GM21619 (cell line): Measurements from ENCODE around the gene RORC.

Experiments
- ATAC-seq: cut with Tn5 transposase; IDR thresholded peaks from one replicate; pipeline ENCODE4 v1.9.1; 2021; ENCODE audit not compliant: unreplicated experiment

The RORC gene

DNA sequence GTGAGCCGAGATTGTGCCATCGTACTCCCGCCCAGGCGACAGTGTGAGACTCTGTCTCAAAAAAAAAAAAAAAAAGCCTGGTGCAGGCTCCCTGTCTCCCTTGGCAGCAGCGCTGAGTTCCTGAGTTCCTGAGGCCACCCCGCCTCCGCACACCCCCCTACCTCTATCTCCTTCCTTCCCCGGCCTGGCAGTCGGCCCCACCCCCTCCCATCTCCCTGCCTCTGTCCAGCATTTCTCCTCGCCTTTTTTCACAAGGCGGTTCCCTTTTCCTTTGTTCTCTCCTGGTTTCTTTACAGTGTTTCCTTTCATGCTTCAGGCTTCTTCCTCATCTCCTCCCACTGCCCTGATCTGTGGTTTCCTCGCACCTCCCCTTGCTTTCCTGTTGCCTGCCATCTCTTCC, 2.7 kb downstream of the RORC start:
- no peak for ATAC-seq

DNA sequence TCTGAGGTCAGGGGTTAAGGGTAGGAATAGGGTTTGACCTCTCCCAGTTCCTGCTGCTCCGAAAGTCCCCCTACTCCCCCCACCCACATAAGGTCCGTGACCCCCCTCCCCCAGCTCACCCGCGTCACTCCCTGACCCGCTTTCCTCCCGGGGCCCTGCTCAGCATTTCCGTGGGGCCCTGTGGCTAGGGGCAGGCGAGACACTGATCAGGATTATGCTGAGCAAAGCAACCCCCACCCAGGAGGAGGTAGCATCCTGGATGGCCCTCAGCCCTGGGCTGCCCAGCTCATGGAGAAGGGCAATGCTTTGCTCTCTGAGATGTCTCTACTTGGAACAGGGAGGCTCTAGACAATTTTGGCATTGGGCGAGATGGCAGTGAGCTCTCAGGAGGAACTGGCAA, 3.7 kb downstream of the RORC start:
- ATAC-seq, result no peak

DNA sequence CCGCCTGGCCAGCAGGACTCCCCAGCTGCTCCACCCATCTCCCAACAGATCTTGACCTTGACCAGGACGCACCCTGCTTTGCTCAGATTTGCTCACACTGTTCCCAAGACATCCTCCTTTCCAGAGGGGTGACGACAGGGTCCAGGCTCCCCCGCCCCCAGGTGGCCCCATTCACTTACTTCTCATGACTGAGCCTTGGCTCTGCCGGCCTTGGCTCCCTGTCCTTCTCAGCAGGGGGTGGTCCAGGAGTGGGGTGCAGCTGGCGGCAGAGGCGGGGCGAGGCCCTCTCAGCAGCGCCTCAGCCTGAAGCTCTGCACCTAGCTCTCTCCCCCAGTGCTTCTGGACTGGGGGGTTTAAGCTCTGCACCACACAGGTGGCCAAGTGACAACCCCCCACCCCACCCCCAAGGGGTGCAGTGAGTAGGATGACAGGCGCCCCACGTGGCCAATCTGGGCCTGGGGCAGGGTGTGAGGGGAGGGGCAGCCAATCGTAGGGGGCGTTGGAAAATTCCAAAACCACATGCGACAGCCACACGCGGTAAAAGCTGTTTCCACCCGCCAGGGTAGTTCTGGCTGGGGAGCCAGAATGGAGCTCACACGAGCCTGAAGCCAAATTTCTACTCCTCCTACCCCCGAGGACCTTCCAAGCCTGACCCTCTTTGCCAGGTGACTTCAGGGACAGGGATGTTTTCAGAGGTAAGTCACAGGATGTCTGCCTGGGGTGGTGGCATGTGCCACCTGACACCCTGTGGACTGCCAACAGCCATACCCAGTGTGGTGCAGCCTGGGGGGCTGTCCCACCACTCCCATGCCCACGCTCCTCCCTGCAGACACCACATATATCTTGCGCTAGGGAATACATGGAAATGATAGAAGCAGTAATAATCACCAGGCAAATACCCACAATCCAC, 5.6 kb downstream of the RORC start:
- ATAC-seq, result no peak

DNA sequence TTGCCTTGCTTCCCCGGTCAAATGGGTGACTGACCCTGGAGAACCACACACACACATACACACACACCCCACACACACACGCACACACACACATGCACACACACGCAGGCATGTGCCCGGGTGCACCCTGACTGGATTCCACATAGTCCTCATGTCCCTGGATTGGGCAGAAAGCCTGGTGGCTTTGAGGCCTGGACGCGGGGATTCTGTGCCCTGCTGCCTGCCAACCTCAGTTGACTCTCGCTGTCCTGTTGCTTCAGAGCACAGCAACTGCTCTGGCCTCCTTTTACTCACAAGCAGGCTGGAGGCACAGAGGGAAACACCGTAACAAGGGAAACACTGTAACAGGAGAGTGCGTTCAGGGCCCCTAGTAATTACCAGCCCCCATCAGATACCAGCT, 6.4 kb downstream of the RORC start:
- no peak for ATAC-seq

DNA sequence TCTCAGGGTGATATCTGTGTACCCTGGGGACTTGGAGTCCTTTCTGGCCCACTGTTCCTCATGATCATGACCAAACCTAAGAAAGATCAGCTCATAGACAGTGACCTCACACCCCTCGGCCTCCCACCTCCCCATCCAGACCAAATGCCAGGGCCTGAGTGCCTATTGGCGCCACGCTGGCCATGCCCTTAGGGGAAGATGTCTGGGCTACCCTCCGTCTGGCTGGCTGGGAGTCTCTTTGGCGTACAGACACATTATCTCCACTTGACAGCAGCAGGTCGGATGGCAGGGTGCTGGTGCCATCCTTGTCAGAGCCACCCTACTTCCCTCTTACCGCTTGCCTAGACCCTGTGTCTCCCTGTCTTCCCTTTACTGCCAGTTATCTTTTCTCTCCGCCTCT, 8.4 kb downstream of the RORC start:
- ATAC-seq, result no peak

DNA sequence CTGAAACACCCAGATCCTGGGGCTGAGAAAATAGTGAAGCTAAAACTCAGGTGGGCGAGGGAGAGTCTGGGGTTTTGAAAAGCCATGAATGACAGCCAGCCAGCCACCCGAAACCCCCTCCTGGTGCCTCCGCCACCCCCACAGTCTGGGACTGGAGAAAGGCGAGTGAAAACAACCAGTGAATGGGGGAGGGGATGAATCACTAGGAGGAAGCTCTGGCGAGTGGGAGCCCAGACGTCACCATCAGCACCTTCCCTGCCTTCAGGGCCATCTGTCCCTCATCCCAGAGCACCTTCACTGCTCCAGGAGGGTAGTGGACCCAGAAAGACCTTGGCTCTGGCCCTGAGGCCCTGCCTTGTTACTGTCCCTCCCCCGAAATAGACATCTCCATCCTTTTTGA, 9.2 kb downstream of the RORC start:
- ATAC-seq, result no peak

DNA sequence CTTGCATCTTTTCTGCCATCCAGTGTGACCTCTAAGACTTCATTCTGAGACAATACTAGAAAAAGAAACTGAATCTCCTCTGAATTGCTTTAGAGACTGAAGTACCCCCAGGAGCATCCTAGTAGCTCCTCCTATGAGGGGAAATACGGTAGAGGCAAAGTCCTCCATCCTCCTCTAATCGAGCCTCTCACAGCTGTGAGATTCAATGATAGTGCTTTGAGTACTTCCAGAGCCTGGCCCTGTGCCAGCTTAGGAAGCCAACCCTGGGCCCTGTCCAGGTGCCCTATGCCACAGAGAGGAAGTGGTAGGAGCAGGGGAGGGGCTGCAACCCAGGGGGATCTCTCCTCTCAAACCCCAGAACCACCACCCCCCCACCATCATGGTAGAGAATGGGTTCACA, 10.7 kb downstream of the RORC start:
- ATAC-seq, result no peak

DNA sequence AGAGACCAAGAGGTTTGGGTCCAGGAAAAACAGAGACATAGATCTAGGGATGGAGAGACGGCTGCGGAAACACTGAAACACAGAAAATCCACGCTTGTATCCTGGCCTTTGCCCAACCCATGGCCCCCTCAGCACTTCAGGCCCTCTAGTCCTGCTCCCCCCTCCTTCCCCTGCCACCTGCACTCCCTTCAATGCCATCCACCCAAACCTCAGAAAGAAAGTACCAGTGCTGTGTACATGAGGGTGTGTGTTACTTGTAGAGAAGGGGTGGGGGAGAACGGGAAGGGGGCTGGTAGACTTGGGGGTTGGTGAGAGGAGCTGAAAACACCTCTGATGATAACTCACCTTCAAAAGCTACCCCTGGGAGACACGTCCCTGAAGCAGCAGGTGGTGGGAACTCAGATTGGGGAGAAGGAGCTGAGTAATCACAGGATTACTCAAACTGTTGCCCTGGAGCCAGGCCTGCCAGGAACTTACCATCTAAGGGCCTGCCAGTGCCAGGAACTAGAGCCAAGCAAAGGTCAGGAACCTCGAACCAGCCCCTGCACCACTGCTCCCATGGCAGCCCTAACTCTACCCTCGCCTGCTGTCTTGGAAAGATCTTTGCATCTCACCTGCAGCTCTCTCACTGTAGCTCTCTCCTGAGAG, 11.5 kb downstream of the RORC start:
- no peak for ATAC-seq

DNA sequence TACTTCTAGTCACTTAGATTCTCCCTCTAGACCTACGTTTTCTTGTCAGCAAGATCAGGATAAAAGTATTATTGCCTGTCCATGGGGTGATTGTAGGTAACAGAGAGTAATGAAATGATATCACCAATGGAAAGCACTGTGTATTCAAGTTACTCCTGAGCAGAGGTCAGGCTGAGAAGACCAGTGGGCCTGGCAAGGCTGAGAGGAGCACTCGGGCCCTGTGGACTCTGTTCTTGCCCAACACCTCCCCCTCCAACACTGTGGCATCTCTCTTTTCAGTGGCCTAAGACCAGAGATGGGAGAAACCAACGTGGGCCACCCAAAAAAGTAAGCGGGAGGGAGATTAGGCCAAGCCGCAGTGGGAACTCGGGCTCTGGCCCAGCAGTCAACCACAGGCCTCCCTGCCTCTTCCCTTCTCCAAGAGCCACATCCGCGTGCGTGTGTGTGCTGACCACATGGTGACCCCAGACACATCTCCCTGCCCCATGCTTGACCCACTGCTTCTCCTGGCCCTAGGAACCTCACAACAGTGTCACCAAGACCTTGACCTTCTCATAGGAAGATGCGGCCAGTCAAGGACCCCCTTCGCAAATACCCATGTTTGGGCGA, 12.3 kb downstream of the RORC start:
- no peak for ATAC-seq

DNA sequence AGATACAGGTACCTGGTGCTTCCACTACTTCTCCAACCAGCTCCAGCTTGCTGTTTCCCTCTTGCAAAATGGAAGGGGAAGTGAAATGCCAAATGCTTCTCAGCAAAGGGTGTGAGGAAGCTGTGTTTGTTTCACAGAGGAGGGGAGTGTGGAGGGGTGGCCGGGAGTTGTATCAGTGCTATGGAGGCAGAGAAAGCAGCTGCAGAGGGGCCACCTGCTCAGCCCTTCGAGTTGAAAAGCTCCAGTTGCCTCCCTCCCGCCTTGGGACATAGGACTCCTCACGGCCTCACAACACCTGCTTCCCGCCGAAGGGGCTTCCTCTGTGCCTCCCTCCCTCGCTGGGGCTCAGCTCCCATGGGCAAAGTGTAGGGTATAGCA, 14.3 kb downstream of the RORC start:
- ATAC-seq, result no peak

DNA sequence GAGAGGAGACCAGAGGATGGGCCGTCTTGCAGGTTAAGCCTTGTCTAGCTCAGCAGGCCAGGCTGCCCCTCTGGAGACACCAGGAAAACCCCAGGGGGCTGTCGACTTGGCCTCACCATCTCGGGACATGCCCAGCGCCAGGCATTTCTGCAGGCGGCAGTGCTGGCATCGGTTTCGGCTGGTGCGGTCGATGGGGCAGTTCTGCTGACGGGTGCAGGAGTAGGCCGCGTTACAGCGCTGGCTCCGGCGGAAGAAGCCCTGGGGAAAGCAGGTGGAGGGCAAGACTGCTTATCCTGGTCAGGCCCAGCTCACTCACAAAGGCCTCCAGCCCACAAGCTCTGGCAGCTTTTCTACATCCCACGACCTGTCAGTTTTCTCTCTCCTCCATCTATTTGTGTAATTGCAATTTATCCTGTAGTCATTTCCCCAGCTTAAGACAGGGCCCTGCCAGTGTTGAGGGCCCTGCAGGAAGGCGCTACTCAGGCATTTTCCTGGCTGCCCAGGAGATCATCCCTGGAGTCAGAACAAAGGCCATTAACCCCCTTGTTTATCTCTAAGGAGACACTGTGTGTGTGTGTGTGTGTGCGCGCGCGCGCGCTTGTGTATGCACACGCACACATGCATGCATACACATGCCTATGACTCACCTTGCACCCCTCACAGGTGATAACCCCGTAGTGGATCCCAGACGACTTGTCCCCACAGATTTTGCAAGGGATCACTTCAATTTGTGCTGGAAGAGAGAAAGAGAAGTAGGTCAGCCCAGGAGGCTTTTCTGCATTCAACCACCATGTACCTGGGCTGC, 14.9 kb downstream of the RORC start:
- no peak for ATAC-seq

DNA sequence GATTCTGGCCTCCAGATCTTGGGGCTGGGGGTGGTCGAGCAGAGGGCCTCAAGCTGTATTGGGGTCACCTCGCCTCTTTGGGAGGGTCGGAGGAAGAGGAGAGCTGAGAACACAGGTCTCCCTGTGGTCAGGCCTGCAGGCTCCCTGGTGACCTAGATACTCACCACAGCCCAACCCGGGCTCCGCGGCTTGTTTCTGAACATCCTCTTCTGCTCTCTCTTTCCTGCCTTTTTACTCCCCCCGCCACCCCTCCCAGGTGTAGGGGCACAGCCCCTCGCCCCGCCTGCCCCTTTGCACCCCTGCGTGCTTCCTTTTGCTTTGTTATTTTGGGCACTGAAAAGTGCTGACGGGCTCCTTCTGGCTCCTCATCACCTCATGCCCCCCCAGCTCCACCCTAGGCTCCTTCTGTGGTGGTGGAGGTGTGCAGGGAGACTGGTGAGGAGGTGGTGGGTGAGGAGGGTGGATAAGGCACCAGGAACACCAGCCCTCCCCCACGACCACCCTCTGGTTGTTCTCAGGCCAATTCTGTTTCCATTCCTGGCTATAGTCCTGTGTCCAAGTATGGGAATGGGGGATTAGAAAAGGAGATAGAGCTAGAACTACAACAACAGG, 15.8 kb downstream of the RORC start:
- ATAC-seq, result no peak

DNA sequence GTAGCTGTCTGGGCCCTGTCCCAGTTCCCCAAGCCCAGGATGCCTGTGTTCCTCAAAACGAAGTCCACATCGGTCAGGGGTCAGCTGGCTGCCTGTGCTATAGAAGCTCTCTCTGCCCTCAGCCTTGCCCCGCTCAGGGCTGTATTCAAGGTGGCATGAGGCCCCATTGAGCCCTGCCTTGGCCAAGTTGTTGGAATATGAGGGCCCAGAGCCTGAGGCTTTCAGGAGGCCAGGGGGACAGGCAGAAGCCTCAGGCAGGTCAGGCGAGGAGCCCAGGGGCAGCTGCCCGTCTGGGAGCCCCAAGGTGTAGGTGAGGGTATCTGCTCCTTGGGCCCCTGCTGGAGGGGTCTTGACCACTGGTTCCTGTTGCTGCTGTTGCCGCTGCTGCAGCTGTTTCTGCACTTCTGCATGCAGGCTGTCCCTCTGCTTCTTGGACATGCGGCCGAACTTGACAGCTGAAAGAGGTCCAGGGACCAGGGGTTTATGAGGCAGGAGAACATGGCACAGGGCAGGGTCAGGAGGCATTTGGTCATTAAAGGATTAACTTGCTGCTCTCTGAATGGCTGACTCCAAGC, 16.5 kb downstream of the RORC start:
- no peak for ATAC-seq

DNA sequence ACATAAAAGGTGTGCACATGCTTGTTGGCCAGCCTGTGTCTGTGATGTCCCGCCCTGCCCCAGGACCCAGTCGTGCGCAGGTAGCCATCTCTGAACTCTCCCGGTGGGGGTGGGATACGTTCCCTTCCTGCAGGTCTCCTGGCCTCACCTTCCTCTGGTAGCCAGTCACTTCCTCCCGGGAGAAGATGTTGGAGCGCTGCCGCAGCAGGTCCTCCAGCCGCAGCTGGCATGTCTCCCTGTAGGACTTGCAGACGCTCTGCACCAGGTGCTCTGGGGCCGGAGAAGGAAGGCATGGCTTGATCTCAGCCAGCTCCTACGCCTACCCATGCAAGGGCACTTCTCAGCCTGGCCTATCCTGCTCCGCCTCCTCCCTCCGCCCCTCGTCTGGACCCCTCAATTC, 17.2 kb downstream of the RORC start:
- no peak for ATAC-seq

DNA sequence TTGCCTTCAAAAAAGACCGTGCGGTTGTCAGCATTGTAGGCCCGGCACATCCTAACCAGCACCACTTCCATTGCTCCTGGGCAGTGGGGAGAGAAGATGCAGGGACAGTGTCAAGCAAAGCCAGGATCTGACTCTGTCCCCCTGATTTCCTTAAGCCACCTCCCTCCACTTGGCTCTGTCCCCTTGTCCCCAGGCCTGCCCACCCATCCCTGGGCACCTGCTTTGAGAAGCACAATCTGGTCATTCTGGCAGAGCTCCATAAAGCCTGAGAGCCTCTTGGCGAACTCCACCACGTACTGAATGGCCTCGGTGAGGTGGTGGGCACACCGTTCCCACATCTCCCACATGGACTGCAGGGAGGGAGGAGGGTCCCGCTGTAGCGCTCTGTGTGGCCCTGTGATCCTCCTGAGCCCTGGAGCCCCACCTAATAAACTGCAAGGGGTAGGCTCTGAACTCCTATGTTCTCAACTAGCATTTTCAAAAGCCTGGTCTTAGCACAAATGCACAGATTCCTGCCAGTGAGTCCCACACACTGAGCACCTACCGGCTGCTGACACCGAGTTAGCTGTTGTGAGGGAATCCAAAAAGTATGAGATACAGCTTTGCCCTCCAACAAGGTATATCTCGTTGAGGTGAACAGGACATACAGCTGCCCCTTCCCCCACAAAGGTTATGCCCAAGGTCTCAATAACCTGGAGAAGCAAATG, 18.2 kb downstream of the RORC start:
- no peak for ATAC-seq

DNA sequence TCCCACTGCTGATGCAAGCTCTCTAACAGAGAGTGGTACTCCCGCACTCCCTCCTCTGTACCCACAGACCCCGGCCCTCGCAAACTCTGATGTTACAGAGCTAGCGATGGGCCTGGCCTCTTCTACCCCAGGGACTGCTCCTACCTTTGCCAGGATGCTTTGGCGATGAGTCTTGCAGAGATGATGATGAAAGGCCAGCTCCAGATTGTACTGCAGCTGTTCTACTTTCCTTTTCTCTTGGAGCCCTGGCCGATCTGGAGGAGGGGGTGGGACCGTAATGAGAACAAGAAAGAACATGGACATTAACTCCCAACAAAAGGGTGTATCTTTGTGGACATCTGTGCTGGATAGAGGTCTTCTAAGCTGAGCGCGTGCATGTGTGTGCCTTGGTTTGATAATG, 20.4 kb downstream of the RORC start:
- no peak for ATAC-seq

DNA sequence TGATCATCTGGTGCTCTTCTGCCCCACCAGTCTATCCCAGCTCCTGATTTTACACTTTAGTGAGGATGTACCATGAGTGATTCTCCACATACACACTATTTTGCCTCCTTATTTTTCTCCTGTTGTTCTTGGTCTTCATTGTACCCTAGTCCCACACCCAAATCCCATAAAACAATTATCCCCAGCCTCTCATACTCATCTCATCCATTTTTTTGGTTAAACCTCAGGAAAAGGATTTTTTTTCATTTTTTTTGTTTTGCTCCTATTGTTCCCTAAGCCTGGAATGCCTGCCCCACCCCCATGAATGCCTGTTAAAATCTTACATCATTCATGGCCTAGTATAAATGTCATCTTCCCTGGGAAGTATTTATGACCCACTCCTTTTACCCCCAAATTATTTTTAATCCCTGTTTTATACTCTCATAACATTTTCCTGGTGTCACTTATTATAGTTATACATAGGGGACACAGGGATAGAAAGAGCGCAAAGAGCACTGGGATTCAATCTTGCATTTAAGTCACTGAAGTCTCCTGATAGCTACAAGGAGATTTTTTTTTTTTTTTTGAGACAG, 21.5 kb downstream of the RORC start:
- ATAC-seq, result no peak

DNA sequence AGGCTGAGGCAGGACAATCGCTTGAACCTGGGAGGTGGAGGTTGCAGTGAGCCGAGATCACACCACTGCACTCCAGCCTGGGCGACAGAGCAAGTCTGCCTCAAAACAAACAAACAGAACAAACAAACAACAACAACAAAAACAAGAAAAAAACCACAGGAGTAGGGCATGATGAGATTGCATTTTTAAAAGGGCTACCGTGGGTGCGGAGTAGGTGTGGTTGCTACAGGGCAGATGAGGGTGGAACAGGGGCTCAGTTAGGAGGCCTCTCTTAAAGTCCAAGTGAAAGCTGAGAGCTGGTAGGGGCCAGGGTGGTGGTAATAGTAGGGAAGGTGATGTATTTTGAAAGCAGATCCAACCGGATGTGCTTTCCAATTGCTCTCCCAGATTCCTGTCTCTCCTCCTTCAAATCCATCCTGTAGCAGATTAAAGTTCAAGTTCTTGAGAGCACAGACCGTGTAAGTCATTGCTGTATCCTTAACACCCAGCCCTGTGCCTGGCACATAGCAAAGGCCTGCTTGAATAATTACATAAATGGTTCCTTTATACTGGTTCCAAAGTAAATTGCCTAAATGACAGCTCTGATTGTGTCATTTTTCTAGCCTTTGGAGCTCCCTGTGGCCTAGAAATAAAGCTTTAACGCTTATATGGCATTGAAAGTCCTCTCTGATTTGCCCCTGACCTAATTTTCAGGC, 22.2 kb downstream of the RORC start:
- ATAC-seq, result no peak

DNA sequence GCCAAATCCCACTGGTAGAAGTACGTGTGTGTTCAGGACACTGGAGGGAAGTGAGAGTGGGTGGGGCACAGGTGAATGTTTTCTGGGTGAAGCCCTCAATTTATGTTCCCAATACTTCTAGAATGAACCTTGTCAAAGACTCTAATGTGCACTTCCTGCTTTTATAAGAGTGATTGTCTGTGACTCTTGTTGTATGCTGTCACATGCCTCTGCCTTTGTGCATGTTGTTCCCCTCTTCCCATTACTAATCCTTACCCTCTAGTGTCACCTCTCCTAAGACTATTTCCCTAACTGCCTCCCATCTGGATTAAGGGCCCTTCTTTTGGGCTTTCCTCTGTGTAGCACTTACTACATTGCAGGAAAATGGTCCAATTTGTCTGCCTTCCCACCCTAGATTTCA, 23.8 kb downstream of the RORC start:
- no peak for ATAC-seq
